Activated CD4-positive, alpha-beta T cell treated with anti-CD3 and anti-CD28 coated beads, Interleukin-2, amount 50 U/mL, for 4 hours (primary cell): ENCODE results near the gene PSAPL1.

ENCODE experiments used
- DNase-seq, 2 experiments: peaks; one replicate each; pipeline ENCODE4 v3.0.0-alpha.2; 2020

The PSAPL1 gene

GRCh38 chr4:7434766-7435150 is at the start of gene PSAPL1:
Gene PSAPL1 (minus strand): TSS chr4:7434930. CDS start chr4:7434879, 51 bp downstream.
- DNase-seq = no peak

GRCh38 chr4:7481227-7481626 is 46.5 kb upstream of the PSAPL1 start:
- no peak for DNase-seq

GRCh38 chr4:7480423-7480822 is 45.7 kb upstream of the PSAPL1 start:
- no peak for DNase-seq

- DNase-seq = no peak
Measured at GRCh38 chr4:7478665-7479064, 43.9 kb upstream of the PSAPL1 start.

- DNase-seq = no peak
Measured at GRCh38 chr4:7477695-7478094, 43.0 kb upstream of the PSAPL1 start.

GRCh38 chr4:7476820-7477219 is 42.1 kb upstream of the PSAPL1 start:
- no peak for DNase-seq

GRCh38 chr4:7475207-7475606 is 40.5 kb upstream of the PSAPL1 start:
- no peak for DNase-seq

- no peak for DNase-seq
Measured at GRCh38 chr4:7474320-7474719, 39.6 kb upstream of the PSAPL1 start.

- DNase-seq = no peak
Measured at GRCh38 chr4:7473081-7473480, 38.4 kb upstream of the PSAPL1 start.

- DNase-seq = no peak
Measured at GRCh38 chr4:7472442-7473013, 37.8 kb upstream of the PSAPL1 start.

- no peak for DNase-seq
Measured at GRCh38 chr4:7470522-7471128, 35.9 kb upstream of the PSAPL1 start.

- DNase-seq = no peak
Measured at GRCh38 chr4:7470111-7470510, 35.4 kb upstream of the PSAPL1 start.

GRCh38 chr4:7469023-7469422 is 34.3 kb upstream of the PSAPL1 start:
- DNase-seq = no peak

GRCh38 chr4:7467471-7467870 is 32.7 kb upstream of the PSAPL1 start:
- no peak for DNase-seq

- DNase-seq = no peak
Measured at GRCh38 chr4:7466904-7467303, 32.2 kb upstream of the PSAPL1 start.

- DNase-seq = no peak
Measured at GRCh38 chr4:7466215-7466614, 31.5 kb upstream of the PSAPL1 start.

- DNase-seq = no peak
Measured at GRCh38 chr4:7465017-7465416, 30.3 kb upstream of the PSAPL1 start.

- no peak for DNase-seq
Measured at GRCh38 chr4:7464259-7464655, 29.5 kb upstream of the PSAPL1 start.

GRCh38 chr4:7463566-7464258 is 29.0 kb upstream of the PSAPL1 start:
- no peak for DNase-seq

GRCh38 chr4:7462509-7462971 is 27.8 kb upstream of the PSAPL1 start:
- DNase-seq = no peak

GRCh38 chr4:7461230-7461629 is 26.5 kb upstream of the PSAPL1 start:
- no peak for DNase-seq

GRCh38 chr4:7460566-7460965 is 25.8 kb upstream of the PSAPL1 start:
- DNase-seq = no peak

- no peak for DNase-seq
Measured at GRCh38 chr4:7459471-7459870, 24.7 kb upstream of the PSAPL1 start.

- DNase-seq = no peak
Measured at GRCh38 chr4:7458477-7458876, 23.7 kb upstream of the PSAPL1 start.

GRCh38 chr4:7458066-7458425 is 23.3 kb upstream of the PSAPL1 start:
- no peak for DNase-seq
